Fibroblast of mammary gland (primary cell): ENCODE measurements around the gene PREX1.

Experiments used
- DNase-seq: peaks from one replicate; pipeline ENCODE4 v3.0.0-alpha.2; 2010; ENCODE audit warnings: low read depth
- H3K4me3 ChIP-seq: 2 replicates; pipeline ENCODE4 v1.5.1; 2011; ENCODE audit warnings: low read depth, mild to moderate bottlenecking, low read length, moderate library complexity; ENCODE audit not compliant: control insufficient read depth
- CTCF ChIP-seq: conservative IDR thresholded peaks from 2 replicates; pipeline ENCODE4 v1.5.1; 2011; ENCODE audit warnings: low read depth, low read length, inconsistent platforms; ENCODE audit not compliant: control insufficient read depth, insufficient read depth

PREX1 gene

GRCh38 chr20:48864738-48865318, 37.0 kb upstream of the PREX1 start:
- DNase-seq: no peak
- no peak for TF ChIP-seq CTCF
- no peak overlapping the region for H3K4me3 ChIP-seq

GRCh38 chr20:48864254-48864653, 36.5 kb upstream of the PREX1 start:
- no peak for DNase-seq
- no peak overlapping the region for H3K4me3 ChIP-seq
- no peak for TF ChIP-seq CTCF

- H3K4me3 ChIP-seq: no peak overlapping the region
- no peak for TF ChIP-seq CTCF
- no peak for DNase-seq
Measured at GRCh38 chr20:48862279-48862678, 34.5 kb upstream of the PREX1 start.

- H3K4me3 ChIP-seq: no peak overlapping the region
- DNase-seq: no peak
- TF ChIP-seq CTCF: no peak
Measured at GRCh38 chr20:48861444-48861843, 33.6 kb upstream of the PREX1 start.

DNA sequence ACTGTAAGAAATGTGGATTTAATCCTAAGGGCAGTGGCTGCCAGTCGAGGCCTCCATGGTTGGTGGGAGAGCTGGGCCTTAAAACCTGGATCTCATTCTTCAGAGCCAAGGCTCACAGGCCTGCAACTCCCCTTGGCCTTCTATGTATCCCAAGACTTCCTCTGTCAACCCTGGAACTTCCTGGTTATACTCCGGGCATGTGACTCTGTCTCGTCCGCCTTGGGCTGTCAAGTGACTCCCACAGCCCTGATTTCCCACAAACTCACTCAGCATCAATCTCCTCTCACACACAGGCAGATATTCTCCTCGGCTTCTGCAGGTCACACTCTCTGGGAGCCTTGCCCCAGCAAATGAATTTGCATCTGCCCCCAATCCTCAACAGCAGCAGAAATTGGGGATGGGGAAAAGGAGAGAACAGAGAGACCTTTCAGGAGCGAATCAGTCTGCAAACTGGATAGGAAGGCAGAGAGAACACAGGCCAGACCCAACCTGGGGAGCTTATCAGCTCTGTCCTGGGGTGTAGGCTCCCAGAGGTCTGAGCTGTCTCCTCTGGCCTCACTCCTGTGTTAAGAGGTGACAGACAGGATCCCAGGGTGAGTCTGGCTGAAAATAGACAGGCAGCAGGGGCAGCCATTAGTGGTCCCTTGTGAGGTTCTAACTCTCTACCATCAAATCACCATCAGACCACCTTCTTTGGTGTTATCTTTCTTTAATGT, 30.4 kb upstream of the PREX1 start:
- no peak overlapping the region for H3K4me3 ChIP-seq
- no peak for TF ChIP-seq CTCF
- no peak for DNase-seq

DNA sequence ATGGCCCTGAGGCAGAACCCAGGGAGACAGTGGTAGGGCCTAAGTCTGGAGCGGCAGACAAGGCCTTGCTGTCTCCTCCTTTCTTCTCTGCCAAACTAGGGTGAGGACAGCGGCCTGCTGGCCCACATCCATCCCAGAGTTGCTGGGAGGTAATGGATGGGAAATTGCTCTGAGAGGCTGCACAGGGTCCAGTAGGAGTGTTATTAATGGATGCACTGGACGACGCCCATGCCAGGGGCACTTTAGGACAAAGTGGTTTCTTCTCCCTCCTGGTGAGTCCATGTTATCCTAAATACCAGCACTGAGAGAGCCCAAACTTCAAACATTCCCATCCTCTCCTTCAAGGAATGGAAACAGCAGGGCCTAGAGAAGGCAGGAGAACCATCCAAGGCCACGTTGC, 28.3 kb upstream of the PREX1 start:
- H3K4me3 ChIP-seq: no peak overlapping the region
- DNase-seq: no peak
- no peak for TF ChIP-seq CTCF
